ENCODE data around the gene LDLRAP1.
"Not testable (repeated sequence)": the region's sequence is repeated elsewhere in the genome, so short reads cannot be mapped to it uniquely, and the experiment has no call there.

LDLRAP1 gene, protein sequence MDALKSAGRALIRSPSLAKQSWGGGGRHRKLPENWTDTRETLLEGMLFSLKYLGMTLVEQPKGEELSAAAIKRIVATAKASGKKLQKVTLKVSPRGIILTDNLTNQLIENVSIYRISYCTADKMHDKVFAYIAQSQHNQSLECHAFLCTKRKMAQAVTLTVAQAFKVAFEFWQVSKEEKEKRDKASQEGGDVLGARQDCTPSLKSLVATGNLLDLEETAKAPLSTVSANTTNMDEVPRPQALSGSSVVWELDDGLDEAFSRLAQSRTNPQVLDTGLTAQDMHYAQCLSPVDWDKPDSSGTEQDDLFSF

DNA sequence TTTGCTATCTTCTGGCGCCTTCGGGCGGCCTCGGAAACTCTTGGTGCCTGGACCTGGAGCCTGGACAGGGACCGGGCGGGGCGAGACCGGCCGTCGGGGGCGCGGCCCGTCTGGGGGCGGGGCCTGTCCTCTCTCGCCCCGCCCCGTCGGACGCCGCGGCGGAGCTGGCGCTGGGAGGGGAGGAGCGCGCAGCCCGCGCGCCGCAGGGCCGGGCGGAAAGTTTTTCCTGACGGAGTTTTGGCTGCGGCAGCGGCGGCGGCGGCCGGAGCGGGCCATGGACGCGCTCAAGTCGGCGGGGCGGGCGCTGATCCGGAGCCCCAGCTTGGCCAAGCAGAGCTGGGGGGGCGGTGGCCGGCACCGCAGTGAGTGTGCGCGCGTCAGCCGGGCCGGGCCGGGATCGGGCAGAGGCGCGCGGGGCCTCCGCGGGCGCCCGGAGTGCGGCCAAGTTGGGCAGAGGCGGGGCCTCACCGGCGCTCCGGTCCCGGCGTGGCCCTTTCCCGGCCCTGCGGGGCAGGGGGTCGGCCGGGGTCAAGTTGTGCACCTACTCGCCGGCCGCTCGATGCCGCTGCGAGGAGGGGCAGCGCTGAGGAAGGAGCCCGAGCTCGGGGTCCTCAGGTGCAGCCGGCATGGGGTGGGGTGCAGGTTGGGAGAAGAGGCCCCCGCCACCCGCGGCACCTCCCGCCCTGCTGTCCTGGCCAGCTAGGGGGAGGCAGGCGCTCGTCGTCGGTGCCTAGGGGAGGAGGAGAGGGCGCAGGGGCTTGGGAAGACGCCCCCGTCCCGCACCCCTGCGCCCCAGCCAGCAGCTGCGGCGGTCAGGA lies at the start of gene LDLRAP1:
Gene LDLRAP1 (plus strand): TSS at position 182 of the 818 bp plus-strand sequence. CDS start 93 bp downstream, at position 275.
- peak; percentile 46 for DNase-seq

DNA sequence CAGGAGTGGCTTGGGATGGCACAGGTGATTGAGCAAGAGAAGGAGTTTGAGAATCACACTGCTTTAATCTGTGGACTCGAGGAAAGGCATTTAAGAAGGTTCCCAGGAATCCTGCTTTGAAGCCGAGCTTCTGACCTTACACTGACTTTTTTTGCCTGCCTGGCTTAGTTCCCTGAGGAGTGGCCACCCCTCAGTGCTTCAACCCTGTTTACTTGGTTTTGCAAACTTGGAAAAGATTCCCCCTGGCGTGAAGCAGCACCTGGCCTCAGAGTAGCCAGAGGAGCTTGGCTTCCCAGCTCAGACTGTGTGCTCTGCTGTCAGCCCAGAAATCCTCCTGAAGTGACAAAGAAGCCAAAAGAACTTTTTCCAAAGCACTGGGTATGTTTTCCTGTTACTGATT lies 48.5 kb upstream of the LDLRAP1 start:
- no peak for DNase-seq

DNA sequence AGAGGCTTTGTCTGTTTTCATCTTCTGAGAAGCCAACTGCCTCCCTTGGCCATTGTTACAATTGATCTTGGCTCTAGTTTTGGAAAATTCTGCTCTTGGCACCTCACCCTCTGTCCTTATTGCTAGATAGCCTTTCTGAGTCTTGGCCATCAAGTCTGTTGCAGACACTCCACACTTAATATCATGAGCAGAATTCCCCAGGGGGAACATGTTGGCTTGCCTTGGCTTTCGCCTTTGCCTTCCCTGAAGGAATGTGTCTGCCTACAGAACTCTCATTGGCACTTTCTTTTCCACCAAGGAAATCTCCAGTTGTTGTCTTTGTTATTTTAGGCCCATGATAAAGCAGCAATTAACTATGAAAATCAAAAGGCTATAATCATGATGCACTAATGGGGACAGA lies 42.7 kb upstream of the LDLRAP1 start:
- DNase-seq = no peak

DNA sequence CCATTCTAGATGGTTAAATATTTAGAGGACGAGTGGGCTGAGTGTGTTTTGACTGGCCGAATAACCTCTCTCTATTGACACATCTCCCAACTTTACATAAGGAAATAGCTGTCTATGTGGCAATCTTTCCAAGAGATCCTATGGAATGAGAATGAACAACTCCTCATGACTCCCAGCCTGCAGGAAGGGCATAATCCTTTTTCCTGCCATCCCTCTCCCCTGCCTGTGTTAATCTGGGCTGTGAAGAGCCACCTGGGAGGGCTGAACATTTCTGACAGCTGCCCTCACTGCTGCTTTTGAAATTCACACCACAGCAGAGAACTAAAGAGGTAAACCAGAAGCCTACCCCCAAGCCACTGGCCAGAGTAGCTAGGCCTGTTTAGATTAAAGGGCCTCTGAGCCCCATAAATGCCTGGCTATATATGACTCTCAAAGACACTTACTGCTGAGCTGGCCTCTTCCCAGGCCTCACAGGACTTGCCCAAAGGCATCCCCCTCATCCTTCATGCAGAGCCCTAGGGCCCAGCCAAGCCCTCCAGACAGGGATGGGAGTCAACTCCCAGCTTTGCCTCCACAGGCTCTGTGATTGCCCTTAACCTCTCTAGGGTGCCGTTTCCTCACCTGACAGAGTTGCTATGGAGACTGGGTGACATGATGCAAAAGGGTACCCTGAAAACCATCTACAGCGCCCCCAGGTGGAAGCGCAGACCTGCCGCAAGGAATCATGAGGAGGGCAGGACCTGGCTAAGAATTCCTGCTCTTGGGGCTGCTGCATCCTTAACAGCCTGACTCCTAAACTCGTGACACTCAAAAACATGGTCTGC lies 42.0 kb upstream of the LDLRAP1 start:
- no peak for DNase-seq

DNA sequence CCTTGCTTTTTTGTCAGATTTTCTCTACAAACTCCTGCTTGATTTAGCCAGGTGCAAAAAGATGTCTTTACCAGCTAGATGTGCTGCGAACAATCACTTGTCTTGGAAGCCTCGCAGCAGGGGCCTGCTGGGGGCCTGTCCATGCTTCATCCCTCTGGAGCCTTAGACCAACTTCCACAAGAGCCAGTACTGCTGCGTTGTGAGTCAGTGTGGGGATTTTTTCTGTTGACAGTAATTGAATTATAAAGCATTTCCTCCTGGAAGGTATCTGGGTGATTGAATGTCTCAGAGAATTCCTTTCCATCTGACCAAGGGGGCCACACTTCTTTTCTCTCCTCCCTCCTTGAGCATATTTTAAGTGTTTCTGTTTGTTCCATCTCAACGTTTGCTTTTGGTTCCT lies 40.4 kb upstream of the LDLRAP1 start:
- no peak for DNase-seq

DNA sequence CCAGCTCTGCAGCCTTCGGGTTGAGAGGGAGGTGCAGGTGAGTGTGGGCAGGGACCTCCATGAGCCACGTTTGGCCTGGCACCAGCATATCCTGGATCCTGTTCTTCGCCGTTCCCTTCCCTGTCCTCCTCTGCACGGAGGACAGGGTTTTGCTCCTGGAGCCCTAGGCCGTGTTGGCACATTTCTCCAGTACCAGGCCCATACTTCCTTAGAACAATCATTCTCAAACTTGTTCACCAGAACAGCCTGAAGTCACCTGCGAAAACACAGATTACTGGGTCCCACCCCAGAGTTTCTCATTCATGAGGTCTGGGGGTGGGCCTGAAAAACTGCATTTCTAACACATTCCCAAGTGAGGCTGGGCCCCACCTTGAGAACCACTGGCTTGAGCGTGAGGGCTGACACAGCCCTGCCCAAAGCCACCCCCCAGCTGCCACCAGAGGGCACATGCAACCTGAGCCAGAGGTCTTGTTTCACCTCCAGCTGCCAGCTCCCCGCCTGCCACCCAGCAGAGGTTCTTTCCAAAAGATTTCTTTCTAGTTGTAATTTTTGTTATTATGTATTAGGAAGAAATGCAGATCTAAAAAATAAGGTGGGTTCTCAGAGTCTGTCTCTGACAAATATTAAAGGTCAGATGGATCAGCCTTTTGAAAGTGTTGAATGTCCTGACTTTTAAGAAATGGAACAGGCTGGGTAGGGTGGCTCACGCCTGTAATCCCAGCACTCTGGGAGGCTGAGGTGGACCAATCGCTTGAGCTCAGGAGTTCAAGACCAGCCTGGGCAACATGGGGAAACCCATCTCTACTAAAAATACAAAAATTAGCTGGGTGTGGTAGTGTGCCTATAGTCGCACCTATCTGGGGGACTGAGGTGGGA lies 39.6 kb upstream of the LDLRAP1 start:
- no peak for DNase-seq

DNA sequence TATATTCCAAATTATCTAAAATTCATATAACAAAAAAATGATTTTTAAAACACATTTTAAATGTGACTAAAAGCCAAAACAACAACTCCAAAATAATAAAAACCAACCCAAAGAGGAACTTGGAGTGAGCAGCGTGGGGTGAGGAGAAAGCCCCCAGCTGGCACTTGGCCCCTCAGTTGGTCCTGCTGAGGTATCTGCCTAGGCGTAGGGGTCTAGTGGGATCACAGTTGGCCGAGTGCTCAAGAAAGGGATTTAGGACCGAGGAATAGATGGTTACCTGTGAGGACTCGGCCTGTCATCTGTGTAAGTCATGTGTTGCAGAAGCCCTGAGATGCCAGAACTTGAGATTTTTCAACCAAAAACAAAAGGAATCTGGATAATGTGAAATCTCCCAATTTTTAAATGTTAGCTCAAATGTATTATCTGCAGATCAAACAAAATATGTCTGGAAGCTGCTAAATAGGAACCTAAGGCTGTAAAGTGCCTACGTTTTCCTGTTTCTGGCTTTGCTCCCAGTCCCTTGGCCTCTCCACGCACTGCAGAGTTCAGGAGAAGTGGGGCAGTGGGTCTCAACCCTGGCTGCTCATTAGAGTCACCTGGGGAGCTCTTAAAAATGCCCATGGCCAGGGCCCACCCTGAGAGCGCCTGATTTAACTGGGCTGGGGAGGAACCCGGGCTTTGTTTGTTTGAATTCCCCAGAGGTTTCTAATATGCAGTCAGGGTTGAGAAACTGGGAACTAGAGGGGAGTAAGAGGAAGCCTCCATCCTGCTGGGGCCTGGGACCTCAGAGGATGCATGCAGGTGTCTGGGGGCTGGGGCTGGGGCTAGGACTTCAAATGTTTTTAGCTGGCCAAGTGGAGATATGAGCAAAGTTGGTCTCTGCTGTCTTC lies 38.5 kb upstream of the LDLRAP1 start:
- DNase-seq = no peak

DNA sequence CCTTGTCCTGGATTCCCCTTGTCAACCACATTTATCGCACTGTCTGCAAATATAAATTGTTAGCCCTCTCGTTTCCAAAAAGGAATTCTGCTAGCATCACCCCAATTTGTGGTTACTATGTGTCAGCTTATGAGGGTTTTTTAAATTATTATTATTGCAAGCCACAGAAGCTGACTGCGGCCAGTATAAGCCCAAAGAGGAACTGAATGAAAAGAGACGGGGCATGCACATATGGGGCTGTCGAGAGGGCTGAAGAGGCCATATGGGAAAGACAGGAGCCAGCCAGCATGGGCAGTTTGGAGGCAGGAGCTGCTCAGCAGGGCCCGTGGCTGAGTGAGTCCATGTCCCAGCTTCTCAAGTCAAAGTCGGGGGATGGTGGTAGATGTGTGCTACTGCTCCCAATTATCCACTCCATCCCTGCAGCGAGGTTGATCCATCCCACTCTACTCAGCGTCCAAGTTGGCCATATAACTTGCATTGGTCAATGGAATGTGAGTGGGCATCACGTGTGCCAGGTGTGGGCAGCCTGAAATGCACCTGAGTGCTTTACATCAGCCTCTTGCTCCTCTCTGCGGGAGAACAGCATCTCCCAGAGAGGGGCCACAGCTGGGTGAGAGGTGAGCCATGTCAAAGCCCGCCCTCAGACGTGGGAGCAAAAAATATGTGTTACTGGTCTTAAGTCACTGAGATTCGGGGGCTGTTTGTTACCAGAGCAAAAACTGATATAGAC lies 37.6 kb upstream of the LDLRAP1 start:
- no peak for DNase-seq

DNA sequence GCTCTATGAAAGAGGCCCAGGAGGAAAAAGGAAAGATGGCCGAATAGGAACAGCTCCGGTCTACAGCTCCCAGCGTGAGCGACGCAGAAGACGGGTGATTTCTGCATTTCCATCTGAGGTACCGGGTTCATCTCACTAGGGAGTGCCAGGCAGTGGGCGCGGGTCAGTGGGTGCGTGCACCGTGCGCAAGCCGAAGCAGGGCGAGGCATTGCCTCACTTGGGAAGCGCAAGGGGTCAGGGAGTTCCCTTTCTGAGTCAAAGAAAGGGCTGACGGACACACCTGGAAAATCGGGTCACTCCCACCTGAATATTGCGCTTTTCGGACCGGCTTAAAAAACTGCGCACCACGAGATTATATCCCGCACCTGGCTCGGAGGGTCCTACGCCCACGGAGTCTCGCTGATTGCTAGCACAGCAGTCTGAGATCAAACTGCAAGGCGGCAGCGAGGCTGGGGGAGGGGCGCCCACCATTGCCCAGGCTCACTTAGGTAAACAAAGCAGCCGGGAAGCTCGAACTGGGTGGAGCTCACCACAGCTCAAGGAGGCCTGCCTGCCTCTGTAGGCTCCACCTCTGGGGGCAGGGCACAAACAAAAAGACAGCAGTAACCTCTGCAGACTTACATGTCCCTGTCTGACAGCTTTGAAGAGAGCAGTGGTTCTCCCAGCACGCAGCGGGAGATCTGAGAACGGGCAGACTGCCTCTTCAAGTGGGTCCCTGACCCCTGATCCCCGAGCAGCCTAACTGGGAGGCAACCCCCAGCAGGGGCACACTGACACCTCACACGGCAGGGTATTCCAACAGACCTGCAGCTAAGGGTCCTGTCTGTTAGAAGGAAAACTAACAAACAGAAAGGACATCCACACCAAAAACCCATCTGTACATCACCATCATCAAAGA lies 36.6 kb upstream of the LDLRAP1 start:
- not testable (repeated sequence) for DNase-seq

DNA sequence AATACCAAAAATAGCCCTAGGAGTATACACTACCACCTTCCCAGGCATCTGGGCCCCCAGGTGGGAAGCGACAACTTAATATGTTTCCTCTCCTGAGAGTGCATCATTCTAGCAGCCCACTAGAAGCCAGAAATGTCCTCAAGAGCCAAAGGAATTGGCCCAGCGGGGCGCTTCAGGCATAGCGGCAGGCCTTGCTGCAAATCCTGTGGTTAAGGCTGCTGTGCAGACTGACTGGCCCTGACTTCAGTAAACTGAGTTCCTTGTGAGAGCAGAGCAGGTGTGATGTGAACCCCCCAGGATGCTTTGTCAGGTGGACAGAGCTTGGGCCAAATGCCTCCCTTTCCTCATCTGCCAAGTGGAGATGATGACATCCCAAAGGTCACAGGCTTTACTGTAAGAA lies 29.7 kb upstream of the LDLRAP1 start:
- no peak for DNase-seq

DNA sequence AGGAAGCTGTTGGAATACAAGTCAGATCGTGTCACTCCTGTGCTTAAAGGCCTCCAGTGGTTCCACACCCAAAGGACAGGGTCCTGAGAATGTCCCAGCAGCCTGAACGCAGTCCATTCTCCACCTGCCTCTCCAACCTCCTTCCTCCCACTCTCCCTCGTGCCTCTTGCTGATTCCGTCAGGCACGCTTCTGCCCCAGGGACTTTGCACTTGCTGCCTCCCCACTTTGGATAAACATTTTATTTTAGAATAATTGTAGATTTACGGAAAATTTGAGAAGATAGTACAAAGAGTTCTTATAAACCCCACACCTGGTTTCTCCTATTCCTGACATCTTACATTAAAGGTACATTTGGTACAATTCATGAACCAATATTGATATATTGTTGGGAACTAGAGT lies 28.4 kb upstream of the LDLRAP1 start:
- no peak for DNase-seq

DNA sequence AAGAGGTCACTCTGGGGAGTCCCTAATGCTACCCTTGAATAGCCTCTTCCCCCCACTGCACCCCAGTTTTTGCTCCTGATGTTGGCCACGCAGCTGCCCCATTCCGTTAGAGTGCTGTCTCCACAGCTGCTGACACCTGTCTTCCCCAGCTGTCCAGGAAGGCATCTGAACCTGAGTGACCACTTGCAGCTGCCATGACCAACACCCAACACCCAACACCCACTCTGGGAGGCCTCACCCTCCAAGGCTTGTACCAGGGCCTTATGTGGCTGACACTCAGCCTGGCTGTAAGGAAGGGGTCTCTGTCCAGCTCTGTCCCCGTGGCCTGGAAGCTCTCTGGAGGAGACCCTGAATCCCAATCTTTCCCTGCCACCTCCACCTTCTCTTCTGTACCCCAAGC lies 26.7 kb upstream of the LDLRAP1 start:
- DNase-seq = no peak

DNA sequence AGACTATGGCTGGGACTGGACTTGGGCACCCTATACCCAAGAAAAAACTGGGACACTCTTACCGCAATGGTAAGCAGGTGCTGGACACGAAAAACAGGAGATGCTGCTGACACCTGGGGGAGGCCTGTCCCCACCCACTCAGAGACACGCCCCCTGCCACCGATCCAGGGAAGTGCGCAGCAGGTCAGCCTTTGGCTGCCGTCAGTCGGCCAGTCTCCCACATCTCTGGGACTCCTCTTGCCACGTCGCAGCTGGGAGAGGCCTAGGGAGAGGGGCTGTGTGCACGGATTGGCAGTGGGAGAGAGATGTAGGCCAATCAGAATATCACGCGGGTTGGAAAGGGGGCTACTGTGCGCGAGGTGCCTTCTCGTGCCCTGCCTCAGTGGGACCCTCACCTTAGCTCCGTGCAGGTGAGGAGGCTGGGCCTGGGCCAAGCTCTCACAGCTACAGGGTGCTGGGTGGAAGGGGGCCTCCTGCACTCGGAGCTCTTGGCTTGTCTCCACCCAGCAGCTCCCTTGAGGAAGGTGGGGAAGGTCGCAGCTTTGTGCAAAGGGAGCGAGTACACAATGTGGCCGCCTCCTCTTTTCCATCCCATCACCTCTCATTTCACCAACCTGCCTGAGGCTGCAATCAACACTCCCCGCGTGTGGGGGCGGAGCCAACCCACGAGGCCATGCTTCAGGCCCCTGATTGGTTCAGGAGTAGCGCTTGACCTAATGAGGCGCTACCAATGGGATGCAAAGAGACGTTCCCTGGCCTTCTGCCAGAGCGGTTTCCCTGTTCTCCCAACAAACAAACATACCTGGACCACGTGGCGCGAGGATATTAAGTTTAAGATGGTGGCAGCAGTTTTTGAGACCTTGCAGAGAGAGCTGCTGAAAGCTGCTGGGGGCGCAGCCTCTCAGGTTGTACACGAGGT lies 25.7 kb upstream of the LDLRAP1 start:
- DNase-seq = no peak

DNA sequence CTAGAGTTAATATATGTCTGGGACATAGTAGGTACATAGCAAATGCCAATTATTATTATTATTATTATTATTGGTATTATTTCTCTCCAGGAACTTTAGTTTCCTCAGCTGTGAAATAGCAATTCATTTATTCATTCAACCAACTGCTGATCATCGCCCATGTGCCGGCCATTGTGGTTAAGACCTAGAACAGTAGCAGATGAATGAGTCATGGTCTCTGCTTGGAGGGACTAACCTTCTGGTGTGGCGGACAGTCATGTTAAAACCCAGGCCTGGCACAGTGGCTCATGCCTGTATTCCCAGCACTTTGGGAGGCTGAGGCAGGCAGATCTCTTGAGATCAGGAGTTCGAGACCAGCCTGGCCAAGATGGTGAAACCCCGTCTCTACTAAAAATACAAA lies 23.8 kb upstream of the LDLRAP1 start:
- no peak for DNase-seq

DNA sequence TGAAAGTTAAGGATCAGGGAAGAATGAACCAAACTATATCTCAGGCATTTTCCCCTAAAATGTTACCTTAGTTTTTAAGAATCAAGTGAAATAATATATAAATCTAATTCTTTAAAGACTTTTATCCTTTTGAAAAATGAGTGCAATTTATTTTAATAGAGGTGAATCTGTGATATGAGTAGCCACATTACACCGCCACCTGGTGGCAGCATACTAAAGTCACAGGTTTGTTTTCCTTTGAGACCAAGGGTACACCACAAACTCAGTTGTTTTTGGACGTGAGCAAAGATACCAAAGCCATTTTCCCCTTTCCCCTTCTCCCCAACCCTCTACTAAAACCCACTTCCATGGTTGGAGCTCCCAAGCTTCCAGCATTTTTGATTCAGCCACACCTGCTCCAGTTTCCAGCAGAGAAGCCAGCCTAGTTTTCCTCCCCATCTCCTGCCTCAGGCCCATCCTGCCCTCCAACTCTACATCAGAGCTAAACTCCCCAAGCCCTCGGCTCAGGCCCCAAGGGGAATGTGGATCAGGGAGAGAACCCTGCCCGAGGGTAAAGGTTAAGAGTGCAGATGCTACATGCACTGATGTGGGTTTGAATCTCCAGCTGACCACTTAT lies 22.9 kb upstream of the LDLRAP1 start:
- peak; percentile 42 for DNase-seq

DNA sequence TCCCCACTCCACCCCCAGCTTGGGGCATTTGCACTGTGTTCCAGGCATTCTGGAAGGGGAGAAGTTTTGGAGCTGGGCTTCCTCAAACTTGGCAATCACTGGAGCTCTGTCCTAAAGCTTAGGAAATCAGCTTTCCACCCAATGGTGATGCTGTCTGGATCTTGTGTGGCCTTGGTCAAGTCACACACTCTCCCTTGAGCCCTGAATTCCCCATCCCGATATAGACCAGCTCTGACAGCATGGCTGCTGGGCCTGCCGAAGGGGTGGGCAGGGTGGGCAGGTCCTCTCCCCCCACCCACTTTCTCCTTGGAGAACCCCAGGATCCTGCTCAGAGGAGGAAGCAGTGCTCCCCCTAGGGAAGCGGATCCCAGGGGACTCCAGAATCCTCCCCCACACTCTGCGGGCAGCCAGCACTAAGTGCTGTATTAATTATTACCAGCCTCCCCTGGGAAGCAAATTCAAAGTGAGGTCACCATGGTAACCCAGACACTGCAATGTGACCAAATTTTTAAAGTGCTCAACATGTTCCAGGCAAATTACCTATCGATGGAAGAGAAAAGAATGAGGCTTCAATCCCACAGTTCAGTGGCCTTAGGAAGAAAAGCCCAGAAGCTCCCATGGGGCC lies 21.3 kb upstream of the LDLRAP1 start:
- no peak for DNase-seq

DNA sequence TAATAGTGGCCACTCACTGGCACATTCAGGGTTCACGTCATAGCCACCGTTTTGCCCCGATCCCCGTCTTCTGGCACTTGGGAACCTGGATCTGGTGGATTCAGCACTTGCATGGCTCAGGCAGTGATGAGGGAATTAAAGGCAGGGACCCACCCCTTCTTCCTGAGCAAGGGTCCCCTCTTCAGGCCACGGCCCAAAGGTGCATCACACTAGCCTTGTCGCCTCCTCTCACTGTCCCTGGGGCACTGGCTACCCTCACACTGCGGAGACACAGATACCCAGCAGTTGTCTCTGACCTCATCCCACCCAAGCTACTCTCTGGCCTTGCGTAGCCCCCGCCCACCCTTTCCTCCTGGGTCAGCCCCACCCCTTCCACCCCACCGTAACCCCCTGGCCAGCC lies 19.9 kb upstream of the LDLRAP1 start:
- DNase-seq = no peak
